ENCODE data around the gene RBM39. TPM values are rescaled to one million over a fixed set of nuclear protein-coding genes. Genes with fewer than 3 reads are reported as not detected.

The RBM39 gene
- total RNA-seq, 1 experiment from 2014 or later: 282 TPM

DNA sequence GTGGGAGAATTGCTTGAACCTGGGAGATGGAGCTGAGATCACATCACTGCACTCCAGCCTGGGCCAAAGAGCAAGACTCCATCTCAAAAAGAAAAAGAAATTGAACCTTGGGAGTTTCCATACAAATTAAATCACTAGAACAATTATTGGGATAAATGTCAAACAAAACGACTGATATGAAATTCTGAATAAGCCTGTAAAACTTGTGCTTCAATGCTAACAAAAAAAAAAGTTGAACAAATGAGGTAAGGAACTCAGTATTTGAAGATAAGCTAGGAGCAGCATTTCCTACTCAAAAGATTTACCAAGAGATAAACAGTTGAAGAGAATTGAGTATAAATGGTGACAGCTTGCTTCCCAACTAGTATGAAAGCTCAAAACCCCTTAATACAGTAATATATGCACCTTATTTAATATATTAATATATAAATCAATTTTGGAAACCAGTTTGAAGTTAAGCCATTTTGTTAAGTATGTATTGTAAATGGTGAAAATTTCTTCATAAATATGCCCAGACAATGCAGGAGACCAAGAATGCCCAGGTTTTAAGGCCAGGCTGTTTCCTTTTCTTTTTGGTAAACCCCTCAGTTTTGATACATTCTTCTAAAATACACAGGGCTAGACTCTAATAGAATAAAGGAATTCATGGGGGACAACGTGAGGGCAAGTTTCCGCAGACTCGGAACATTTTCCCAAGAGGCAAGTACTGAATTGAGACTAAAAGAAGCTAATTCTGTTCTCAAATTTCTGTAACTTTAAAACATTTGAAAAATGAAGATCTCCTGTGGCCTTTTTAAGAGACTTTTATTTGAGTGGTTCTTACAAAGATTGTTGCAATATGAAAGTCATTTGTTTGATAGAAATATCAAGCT is 39.0 kb downstream of the RBM39 start:
- peaks cover 15% of the 10 kb centered on the region for H3K4me1 ChIP-seq (ENCODE audit: control insufficient read depth, insufficient read depth, low read length)
- no peak for ATAC-seq
- intact Hi-C loops (cut with micrococcal nuclease; ENCODE audit: unreplicated experiment): no loop called here
- CTCF ChIA-PET: interaction anchor here (0.5 kb wide), 1 partner anchor 31 kb away, joined by 5 read pairs; no protein-coding TSS in a partner anchor
- in situ Hi-C loops (cut with HindIII; ENCODE audit: low pct_unique_long_range_greater_than_20kb, low sequenced_read_pairs): no loop called here
- DNase-seq (ENCODE audit: low read depth, low spot score): no peak
- H3K9me3 ChIP-seq (ENCODE audit: control insufficient read depth, insufficient read depth, low read depth, low read length): no peaks in the 10 kb centered on the region
- no TSS peak for BruUV-seq (replicated peaks)
- no peak overlapping the region for H3K4me3 ChIP-seq (ENCODE audit: low read depth in 2 of 2, low read length in 2 of 2)
- TF ChIP-seq, protein P1, sequence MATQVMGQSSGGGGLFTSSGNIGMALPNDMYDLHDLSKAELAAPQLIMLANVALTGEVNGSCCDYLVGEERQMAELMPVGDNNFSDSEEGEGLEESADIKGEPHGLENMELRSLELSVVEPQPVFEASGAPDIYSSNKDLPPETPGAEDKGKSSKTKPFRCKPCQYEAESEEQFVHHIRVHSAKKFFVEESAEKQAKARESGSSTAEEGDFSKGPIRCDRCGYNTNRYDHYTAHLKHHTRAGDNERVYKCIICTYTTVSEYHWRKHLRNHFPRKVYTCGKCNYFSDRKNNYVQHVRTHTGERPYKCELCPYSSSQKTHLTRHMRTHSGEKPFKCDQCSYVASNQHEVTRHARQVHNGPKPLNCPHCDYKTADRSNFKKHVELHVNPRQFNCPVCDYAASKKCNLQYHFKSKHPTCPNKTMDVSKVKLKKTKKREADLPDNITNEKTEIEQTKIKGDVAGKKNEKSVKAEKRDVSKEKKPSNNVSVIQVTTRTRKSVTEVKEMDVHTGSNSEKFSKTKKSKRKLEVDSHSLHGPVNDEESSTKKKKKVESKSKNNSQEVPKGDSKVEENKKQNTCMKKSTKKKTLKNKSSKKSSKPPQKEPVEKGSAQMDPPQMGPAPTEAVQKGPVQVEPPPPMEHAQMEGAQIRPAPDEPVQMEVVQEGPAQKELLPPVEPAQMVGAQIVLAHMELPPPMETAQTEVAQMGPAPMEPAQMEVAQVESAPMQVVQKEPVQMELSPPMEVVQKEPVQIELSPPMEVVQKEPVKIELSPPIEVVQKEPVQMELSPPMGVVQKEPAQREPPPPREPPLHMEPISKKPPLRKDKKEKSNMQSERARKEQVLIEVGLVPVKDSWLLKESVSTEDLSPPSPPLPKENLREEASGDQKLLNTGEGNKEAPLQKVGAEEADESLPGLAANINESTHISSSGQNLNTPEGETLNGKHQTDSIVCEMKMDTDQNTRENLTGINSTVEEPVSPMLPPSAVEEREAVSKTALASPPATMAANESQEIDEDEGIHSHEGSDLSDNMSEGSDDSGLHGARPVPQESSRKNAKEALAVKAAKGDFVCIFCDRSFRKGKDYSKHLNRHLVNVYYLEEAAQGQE (IDR thresholded peaks at IDR 0.05; ENCODE audit: insufficient read depth in 1 of 2, low read depth in 2 of 2, low read length in 1 of 2): no peak
- TF ChIP-seq POLR2AphosphoS5 (IDR thresholded peaks at IDR 0.05; ENCODE audit: low read depth, low read length) (peak; percentile 30; the same call in 1 of the 2 replicates), SIN3A (IDR thresholded peaks at IDR 0.05; ENCODE audit: borderline replicate concordance, insufficient read depth, low read depth, low read length) (no peak), TCF7L2 (IDR thresholded peaks at IDR 0.05; ENCODE audit: low read depth, low read length) (no peak)
- POLR2A ChIA-PET: interaction anchor here (0.6 kb wide), 2 partner anchors 16 to 784 kb away, joined by 4 to 7 read pairs; no protein-coding TSS in a partner anchor
- no peak overlapping the region for H3K27ac ChIP-seq (ENCODE audit: low read length)
- peaks cover 49% of the 10 kb centered on the region for H3K36me3 ChIP-seq (ENCODE audit: control insufficient read depth, insufficient read depth, low read length)
- no peaks in the 10 kb centered on the region for H3K27me3 ChIP-seq (ENCODE audit: control insufficient read depth, insufficient read depth, low read length)

GRCh38 chr20:35702051-35702823 is 39.8 kb downstream of the RBM39 start:
- CTCF ChIA-PET: no interaction called here
- peak overlapping the region; percentile 40; the same call in 1 of the 2 replicates for H3K27ac ChIP-seq (ENCODE audit: low read length)
- in situ Hi-C loops (cut with HindIII; ENCODE audit: low pct_unique_long_range_greater_than_20kb, low sequenced_read_pairs) (no loop called here), intact Hi-C loops (cut with micrococcal nuclease; ENCODE audit: unreplicated experiment) (no loop called here)
- H3K27me3 ChIP-seq (ENCODE audit: control insufficient read depth, insufficient read depth, low read length): no peaks in the 10 kb centered on the region
- no TSS peak for BruUV-seq (replicated peaks)
- H3K4me3 ChIP-seq (ENCODE audit: low read depth in 2 of 2, low read length in 2 of 2): no peak overlapping the region
- TF ChIP-seq, protein P2, sequence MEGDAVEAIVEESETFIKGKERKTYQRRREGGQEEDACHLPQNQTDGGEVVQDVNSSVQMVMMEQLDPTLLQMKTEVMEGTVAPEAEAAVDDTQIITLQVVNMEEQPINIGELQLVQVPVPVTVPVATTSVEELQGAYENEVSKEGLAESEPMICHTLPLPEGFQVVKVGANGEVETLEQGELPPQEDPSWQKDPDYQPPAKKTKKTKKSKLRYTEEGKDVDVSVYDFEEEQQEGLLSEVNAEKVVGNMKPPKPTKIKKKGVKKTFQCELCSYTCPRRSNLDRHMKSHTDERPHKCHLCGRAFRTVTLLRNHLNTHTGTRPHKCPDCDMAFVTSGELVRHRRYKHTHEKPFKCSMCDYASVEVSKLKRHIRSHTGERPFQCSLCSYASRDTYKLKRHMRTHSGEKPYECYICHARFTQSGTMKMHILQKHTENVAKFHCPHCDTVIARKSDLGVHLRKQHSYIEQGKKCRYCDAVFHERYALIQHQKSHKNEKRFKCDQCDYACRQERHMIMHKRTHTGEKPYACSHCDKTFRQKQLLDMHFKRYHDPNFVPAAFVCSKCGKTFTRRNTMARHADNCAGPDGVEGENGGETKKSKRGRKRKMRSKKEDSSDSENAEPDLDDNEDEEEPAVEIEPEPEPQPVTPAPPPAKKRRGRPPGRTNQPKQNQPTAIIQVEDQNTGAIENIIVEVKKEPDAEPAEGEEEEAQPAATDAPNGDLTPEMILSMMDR (IDR thresholded peaks at IDR 0.05): no peak
- TF ChIP-seq, protein P1 (IDR thresholded peaks at IDR 0.05; ENCODE audit: insufficient read depth in 1 of 2, low read depth in 2 of 2, low read length in 1 of 2): no peak
- no peak for TF ChIP-seq SIN3A (IDR thresholded peaks at IDR 0.05; ENCODE audit: borderline replicate concordance, insufficient read depth, low read depth, low read length)
- no peak for TF ChIP-seq TCF7L2 (IDR thresholded peaks at IDR 0.05; ENCODE audit: low read depth, low read length)
- no peak; the same call in 1 of the 2 replicates for TF ChIP-seq POLR2AphosphoS5 (IDR thresholded peaks at IDR 0.05; ENCODE audit: low read depth, low read length)
- ATAC-seq (no peak), DNase-seq (ENCODE audit: low read depth, low spot score) (no peak)
- no peaks in the 10 kb centered on the region for H3K9me3 ChIP-seq (ENCODE audit: control insufficient read depth, insufficient read depth, low read depth, low read length)
- POLR2A ChIA-PET: interaction anchor here (0.6 kb wide), 2 partner anchors 17 to 785 kb away, joined by 4 to 7 read pairs; no protein-coding TSS in a partner anchor
- peaks cover 42% of the 10 kb centered on the region for H3K36me3 ChIP-seq (ENCODE audit: control insufficient read depth, insufficient read depth, low read length)
- peaks cover 23% of the 10 kb centered on the region for H3K4me1 ChIP-seq (ENCODE audit: control insufficient read depth, insufficient read depth, low read length)

Measured in Panc1 (cell line).